ENCODE results near the gene CDRT4.

DNA sequence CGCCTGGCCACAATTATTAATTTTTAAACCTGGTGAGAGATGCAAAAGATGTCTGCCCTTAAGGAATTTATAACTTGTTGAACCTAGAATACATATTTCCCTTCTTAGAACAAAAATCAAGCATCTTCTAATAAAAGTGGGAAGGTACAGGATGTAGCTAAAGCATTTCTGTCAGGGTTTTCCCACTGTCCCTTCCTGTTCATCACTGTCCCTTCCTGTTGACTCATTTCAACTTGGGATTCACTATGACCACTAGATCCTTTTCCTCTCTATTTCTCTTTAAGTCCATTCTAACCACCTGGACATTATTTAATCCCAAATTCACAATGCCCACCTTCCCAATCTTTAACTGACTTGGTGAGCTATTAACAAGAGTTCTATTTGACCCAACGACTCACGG, 33.9 kb upstream of the CDRT4 start:
- TF ChIP-seq, protein P1, sequence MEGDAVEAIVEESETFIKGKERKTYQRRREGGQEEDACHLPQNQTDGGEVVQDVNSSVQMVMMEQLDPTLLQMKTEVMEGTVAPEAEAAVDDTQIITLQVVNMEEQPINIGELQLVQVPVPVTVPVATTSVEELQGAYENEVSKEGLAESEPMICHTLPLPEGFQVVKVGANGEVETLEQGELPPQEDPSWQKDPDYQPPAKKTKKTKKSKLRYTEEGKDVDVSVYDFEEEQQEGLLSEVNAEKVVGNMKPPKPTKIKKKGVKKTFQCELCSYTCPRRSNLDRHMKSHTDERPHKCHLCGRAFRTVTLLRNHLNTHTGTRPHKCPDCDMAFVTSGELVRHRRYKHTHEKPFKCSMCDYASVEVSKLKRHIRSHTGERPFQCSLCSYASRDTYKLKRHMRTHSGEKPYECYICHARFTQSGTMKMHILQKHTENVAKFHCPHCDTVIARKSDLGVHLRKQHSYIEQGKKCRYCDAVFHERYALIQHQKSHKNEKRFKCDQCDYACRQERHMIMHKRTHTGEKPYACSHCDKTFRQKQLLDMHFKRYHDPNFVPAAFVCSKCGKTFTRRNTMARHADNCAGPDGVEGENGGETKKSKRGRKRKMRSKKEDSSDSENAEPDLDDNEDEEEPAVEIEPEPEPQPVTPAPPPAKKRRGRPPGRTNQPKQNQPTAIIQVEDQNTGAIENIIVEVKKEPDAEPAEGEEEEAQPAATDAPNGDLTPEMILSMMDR (IDR thresholded peaks at IDR 0.05; ENCODE audit: borderline replicate concordance, extremely low read depth, low read length, poor library complexity, severe bottlenecking), result no peak
- TF ChIP-seq EZH2 (IDR thresholded peaks at IDR 0.05; ENCODE audit: borderline replicate concordance, low read depth, low read length, severe bottlenecking), result no peak

All from DND-41 (cell line).